HG02870 (cell line): ENCODE measurements around the gene ANKS1B.
"Not testable (repeated sequence)": the region's sequence is repeated elsewhere in the genome, so short reads cannot be mapped to it uniquely, and the experiment has no call there.

Experiments
- ATAC-seq: cut with Tn5 transposase; IDR thresholded peaks from one replicate; pipeline ENCODE4 v1.9.1; 2021; ENCODE audit warnings: mild to moderate bottlenecking, moderate library complexity; ENCODE audit not compliant: unreplicated experiment

The ANKS1B gene

GRCh38 chr12:98755855-98756254 is 1228.9 kb downstream of the ANKS1B start:
- ATAC-seq, result not testable (repeated sequence)

- ATAC-seq, result peak; percentile 99
Observed at GRCh38 chr12:98754095-98754494, 1230.6 kb downstream of the ANKS1B start.

- no peak for ATAC-seq
Observed at GRCh38 chr12:98752726-98753125, 1232.0 kb downstream of the ANKS1B start.

- no peak for ATAC-seq
Observed at GRCh38 chr12:98751580-98752115, 1233.1 kb downstream of the ANKS1B start.

- ATAC-seq, result no peak
Observed at GRCh38 chr12:98750511-98750910, 1234.2 kb downstream of the ANKS1B start.

GRCh38 chr12:98748463-98748862 is 1236.3 kb downstream of the ANKS1B start:
- no peak for ATAC-seq

- no peak for ATAC-seq
Observed at GRCh38 chr12:98745578-98746391, 1239.0 kb downstream of the ANKS1B start.

GRCh38 chr12:98744680-98745079 is 1240.1 kb downstream of the ANKS1B start:
- ATAC-seq, result no peak

- no peak for ATAC-seq
Observed at GRCh38 chr12:98743362-98743953, 1241.3 kb downstream of the ANKS1B start.

- ATAC-seq, result no peak
Observed at GRCh38 chr12:98741556-98742265, 1243.0 kb downstream of the ANKS1B start.

- ATAC-seq, result no peak
Observed at GRCh38 chr12:98741196-98741555, 1243.6 kb downstream of the ANKS1B start.

GRCh38 chr12:98740751-98741150 is 1244.0 kb downstream of the ANKS1B start:
- ATAC-seq, result no peak

- no peak for ATAC-seq
Observed at GRCh38 chr12:98738539-98738938, 1246.2 kb downstream of the ANKS1B start.

GRCh38 chr12:98738002-98738401 is 1246.7 kb downstream of the ANKS1B start:
- ATAC-seq, result no peak

- no peak for ATAC-seq
Observed at GRCh38 chr12:98737322-98737712, 1247.4 kb downstream of the ANKS1B start.

- no peak for ATAC-seq
Observed at GRCh38 chr12:98736352-98737321, 1248.1 kb downstream of the ANKS1B start.

- ATAC-seq, result no peak
Observed at GRCh38 chr12:98735821-98736220, 1248.9 kb downstream of the ANKS1B start.

GRCh38 chr12:98733667-98734350 is 1250.9 kb downstream of the ANKS1B start:
- ATAC-seq, result no peak

GRCh38 chr12:98730412-98730811 is 1254.3 kb downstream of the ANKS1B start:
- no peak for ATAC-seq

GRCh38 chr12:98727196-98727595 is 1257.5 kb downstream of the ANKS1B start:
- no peak for ATAC-seq
